Measurements from ENCODE around the gene SELENON. TPM values are rescaled to one million over a fixed set of nuclear protein-coding genes. Genes with fewer than 3 reads are reported as not detected.

The SELENON gene
- total and polyA plus RNA-seq, 7 experiments from 2014 or later = 2.6 to 27.7 (median 25.2) TPM

DNA sequence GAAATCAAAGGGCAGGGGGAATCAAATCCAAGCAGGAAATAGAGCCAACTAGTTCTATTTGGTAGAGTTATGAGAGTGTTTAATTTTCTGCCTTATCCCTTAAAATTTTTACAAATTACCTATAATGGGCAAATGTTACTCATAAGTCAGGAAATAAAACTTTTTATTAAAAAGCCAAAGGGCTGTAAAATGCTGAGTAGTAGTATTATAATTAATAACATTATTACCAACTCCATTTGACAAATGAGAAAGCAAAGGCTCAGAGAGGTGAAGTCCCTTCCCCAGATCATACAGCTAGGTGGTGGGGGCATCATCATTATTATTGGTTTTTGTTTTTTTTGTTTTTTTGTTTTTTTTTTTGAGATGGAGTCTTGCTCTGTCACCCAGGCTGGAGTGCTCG, 3.4 kb downstream of the SELENON start:
- POLR2A ChIA-PET = interaction anchor here (1.0 to 4.9 kb wide), 5 partner anchors 16 to 194 kb away, joined by 3 to 25 read pairs (median 4); partner anchors contain the start of gene MTFR1L

DNA sequence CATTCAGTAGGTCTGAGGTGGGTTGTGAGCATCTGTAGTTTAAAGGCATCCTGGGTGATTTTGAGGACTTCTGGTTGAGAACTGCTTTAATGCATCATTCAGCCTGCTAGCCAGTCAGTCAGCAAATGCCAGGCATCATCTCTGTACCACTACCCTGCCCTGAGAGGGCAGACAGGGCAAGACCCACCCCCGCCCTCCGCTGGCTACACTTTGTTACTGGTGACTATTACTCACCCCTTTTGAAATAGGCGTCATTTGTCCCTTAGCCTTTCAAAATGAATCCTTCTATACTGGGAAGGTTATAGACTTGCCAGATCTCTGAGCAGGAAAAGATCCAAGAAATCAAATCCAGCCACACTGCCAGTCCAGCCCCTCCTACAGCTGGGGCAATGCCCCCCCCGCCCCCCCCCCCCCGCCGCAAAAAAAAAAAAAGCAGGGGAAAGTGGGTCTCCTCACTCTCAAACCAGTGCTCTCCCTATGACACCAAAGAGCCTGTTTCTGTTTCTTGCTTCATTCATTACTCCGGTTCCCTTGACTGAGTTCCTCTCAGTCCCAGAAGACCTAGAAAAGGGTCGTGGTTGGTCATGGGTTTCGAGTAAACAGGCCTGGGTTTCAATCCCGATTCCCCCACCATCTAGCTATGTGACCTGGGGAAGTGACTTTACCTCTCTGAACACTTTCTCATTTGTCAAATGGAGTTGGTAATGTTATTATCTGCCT, 4.4 kb downstream of the SELENON start:
- H3K27me3 Mint-ChIP-seq = peaks cover 0 to 26% (median 0%) of the 10 kb centered on the region in 5 donors
- POLR2A ChIA-PET = interaction anchor here (4.9 kb wide), 1 partner anchor 15 kb away, joined by 25 read pairs; the partner anchor contains the start of gene MTFR1L
- H3K4me1 ChIP-seq (ENCODE audit: control insufficient read depth in 2 of 2, insufficient read depth in 2 of 2, low read length in 2 of 2) = peaks cover 10 to 28% of the 10 kb centered on the region in 2 donors
- ATAC-seq (no peak), DNase-seq (no peak)
- H3K36me3 Mint-ChIP-seq = peaks cover 0 to 25% (median 4%) of the 10 kb centered on the region in 5 donors
- peak overlapping the region in 1 of 10 donors; percentile 47 for H3K4me3 Mint-ChIP-seq
- peaks cover 0 to 44% (median 0%) of the 10 kb centered on the region in 3 experiments for H3K36me3 ChIP-seq (ENCODE audit: control insufficient read depth in 2 of 3, insufficient read depth in 3 of 3, low read length in 3 of 3)
- H3K27ac ChIP-seq (ENCODE audit: low read depth, low read length) = no peak overlapping the region
- peaks cover 23 to 58% (median 51%) of the 10 kb centered on the region in 7 donors for H3K4me1 Mint-ChIP-seq
- intact Hi-C loops (cut with micrococcal nuclease) = no loop called here
- CTCF ChIA-PET = interaction anchor here (0.8 to 3.6 kb wide), 3 partner anchors 185 to 284 kb away, joined by 3 to 24 read pairs (median 6); no protein-coding TSS in a partner anchor
- H3K9me3 Mint-ChIP-seq = peaks cover 0 to 1% (median 0%) of the 10 kb centered on the region in 11 donors
- H3K27me3 ChIP-seq (ENCODE audit: control insufficient read depth in 2 of 2, insufficient read depth in 2 of 2, low read length in 2 of 2) = no peaks in the 10 kb centered on the region
- no peaks in the 10 kb centered on the region for H3K9me3 ChIP-seq (ENCODE audit: control insufficient read depth in 2 of 3, low read length in 3 of 3)
- H3K27ac Mint-ChIP-seq = no peak overlapping the region
- H3K4me3 ChIP-seq (ENCODE audit: low read length) = no peak overlapping the region

More for the DNA sequence above, 3.4 kb downstream of the SELENON start:
- no peaks in the 10 kb centered on the region for H3K27me3 ChIP-seq (ENCODE audit: control insufficient read depth in 2 of 2, insufficient read depth in 2 of 2, low read length in 2 of 2)
- intact Hi-C loops (cut with micrococcal nuclease) = no loop called here
- no peak for ATAC-seq
- Mint-ChIP-seq H3K4me1 (peaks cover 24 to 68% (median 59%) of the 10 kb centered on the region in 7 donors), H3K36me3 (peaks cover 0 to 21% (median 4%) of the 10 kb centered on the region in 5 donors), H3K9me3 (peaks cover 0 to 1% (median 0%) of the 10 kb centered on the region in 11 donors), H3K27me3 (peaks cover 0 to 26% (median 0%) of the 10 kb centered on the region in 5 donors), H3K27ac (peak overlapping the region in 4 of 9 donors; percentile 2 to 55 (median 28)), H3K4me3 (peak overlapping the region in 4 of 10 donors; percentile 40 to 86 (median 58))
- no peak overlapping the region for H3K27ac ChIP-seq (ENCODE audit: low read depth, low read length)
- no peak overlapping the region for H3K4me3 ChIP-seq (ENCODE audit: low read length)
- CTCF ChIA-PET = interaction anchor here (0.6 to 3.6 kb wide), 8 partner anchors 184 to 287 kb away, joined by 3 to 24 read pairs (median 3); no protein-coding TSS in a partner anchor
- H3K9me3 ChIP-seq (ENCODE audit: control insufficient read depth in 2 of 3, low read length in 3 of 3) = no peaks in the 10 kb centered on the region
- peaks cover 10 to 36% of the 10 kb centered on the region in 2 donors for H3K4me1 ChIP-seq (ENCODE audit: control insufficient read depth in 2 of 2, insufficient read depth in 2 of 2, low read length in 2 of 2)
- peaks cover 0 to 33% (median 0%) of the 10 kb centered on the region in 3 experiments for H3K36me3 ChIP-seq (ENCODE audit: control insufficient read depth in 2 of 3, insufficient read depth in 3 of 3, low read length in 3 of 3)
- DNase-seq = no peak

DNA sequence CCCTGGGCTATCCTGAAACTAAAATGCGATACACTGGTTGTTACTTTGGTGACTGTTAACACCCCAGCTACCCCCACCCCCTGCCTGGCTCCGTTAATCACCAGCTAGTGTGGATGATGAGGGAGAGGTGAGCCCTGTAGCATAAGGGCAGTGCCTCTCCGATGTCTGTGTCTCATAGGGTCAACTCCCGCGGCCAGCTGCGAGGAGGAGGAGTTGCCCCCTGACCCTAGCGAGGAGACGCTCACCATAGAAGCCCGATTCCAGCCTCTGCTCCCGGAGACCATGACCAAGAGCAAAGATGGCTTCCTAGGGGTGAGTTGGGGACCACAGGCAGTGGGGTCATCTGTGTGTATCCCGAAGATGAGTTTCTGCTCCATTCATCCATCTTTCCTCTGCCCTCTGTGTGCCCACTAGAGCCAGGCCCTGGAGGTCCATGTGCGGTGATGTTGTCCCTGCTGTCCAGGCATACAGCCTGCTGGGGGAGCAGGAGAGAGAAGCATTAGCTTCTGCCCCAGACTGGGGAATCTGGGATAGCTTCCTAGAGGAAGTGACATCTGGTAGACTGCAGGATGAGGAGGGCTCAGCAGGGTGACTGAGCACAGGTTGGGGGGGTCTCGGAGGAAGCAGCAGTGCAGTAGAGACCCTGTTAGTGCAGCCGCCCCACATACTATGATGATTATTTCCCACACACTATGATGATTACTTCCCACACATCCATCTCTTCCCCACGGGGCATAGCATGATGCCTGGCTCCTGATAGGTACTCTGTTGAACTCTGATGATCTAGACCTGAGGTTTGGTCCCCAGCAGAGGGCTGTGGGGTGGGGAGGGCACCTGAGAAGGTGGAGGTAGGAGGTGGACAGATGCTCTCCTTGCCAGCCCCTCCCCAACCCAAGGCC, 5.2 kb downstream of the SELENON start:
- no peaks in the 10 kb centered on the region for H3K9me3 Mint-ChIP-seq
- no peaks in the 10 kb centered on the region for H3K27me3 ChIP-seq (ENCODE audit: control insufficient read depth in 2 of 2, insufficient read depth in 2 of 2, low read length in 2 of 2)
- H3K36me3 Mint-ChIP-seq = peaks cover 0 to 25% (median 4%) of the 10 kb centered on the region in 5 donors
- peaks cover 0 to 26% (median 0%) of the 10 kb centered on the region in 5 donors for H3K27me3 Mint-ChIP-seq
- ChIA-PET POLR2A (interaction anchor here (1.0 to 4.9 kb wide), 2 partner anchors 14 to 233 kb away, joined by 3 to 25 read pairs; partner anchors contain the start of gene MTFR1L), CTCF (interaction anchor here (1.4 kb wide), 1 partner anchor 284 kb away, joined by 6 read pairs; no protein-coding TSS in a partner anchor)
- H3K4me1 Mint-ChIP-seq = peaks cover 20 to 54% (median 47%) of the 10 kb centered on the region in 7 donors
- H3K27ac ChIP-seq (ENCODE audit: low read depth, low read length) = no peak overlapping the region
- peak overlapping the region in 1 of 9 donors; percentile 56 for H3K27ac Mint-ChIP-seq
- H3K4me1 ChIP-seq (ENCODE audit: control insufficient read depth in 2 of 2, insufficient read depth in 2 of 2, low read length in 2 of 2) = peaks cover 10 to 24% of the 10 kb centered on the region in 2 donors
- intact Hi-C loops (cut with micrococcal nuclease) = no loop called here
- ATAC-seq (no peak), DNase-seq (no peak)
- no peak overlapping the region for H3K4me3 ChIP-seq (ENCODE audit: low read length)
- peak overlapping the region in 1 of 10 donors; percentile 47 for H3K4me3 Mint-ChIP-seq
- peaks cover 0 to 52% (median 0%) of the 10 kb centered on the region in 3 experiments for H3K36me3 ChIP-seq (ENCODE audit: control insufficient read depth in 2 of 3, insufficient read depth in 3 of 3, low read length in 3 of 3)
- no peaks in the 10 kb centered on the region for H3K9me3 ChIP-seq (ENCODE audit: control insufficient read depth in 2 of 3, low read length in 3 of 3)

DNA sequence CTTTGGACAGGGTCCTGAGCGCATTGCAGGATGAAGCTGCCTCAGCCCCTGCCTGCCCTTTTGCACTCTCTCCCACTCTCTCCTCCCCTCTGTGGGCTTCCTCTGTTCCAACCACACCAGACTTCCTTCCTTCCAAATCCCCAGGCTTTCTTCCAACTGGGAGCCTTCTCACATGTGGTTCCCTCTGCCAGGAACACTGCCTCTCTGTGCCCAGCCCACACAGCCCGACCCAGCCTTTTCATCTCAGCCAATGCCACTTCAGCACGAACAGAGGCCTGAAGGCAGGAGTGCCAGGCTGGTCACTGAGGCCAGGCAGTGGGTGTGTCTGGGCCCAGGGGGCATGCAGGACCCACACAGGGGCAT, 5.9 kb downstream of the SELENON start:
- intact Hi-C loops (cut with micrococcal nuclease) = no loop called here
- H3K9me3 Mint-ChIP-seq = no peaks in the 10 kb centered on the region
- ATAC-seq (no peak), DNase-seq (no peak)
- Histone ChIP-seq H3K27ac (ENCODE audit: low read depth, low read length) (no peak overlapping the region), H3K36me3 (ENCODE audit: control insufficient read depth in 2 of 3, insufficient read depth in 3 of 3, low read length in 3 of 3) (peaks cover 0 to 54% (median 0%) of the 10 kb centered on the region in 3 experiments), H3K27me3 (ENCODE audit: control insufficient read depth in 2 of 2, insufficient read depth in 2 of 2, low read length in 2 of 2) (no peaks in the 10 kb centered on the region), H3K4me1 (ENCODE audit: control insufficient read depth in 2 of 2, insufficient read depth in 2 of 2, low read length in 2 of 2) (peaks cover 5 to 24% of the 10 kb centered on the region in 2 donors), H3K4me3 (ENCODE audit: low read length) (no peak overlapping the region), H3K9me3 (ENCODE audit: control insufficient read depth in 2 of 3, low read length in 3 of 3) (no peaks in the 10 kb centered on the region)
- ChIA-PET CTCF (interaction anchor here (8.7 kb wide), 1 partner anchor 195 kb away, joined by 106 read pairs; no protein-coding TSS in a partner anchor), POLR2A (interaction anchor here (1.0 kb wide), 1 partner anchor 233 kb away, joined by 3 read pairs; no protein-coding TSS in a partner anchor)
- no peak overlapping the region for H3K4me3 Mint-ChIP-seq
- peaks cover 15 to 49% (median 44%) of the 10 kb centered on the region in 7 donors for H3K4me1 Mint-ChIP-seq
- H3K27ac Mint-ChIP-seq = peak overlapping the region in 1 of 9 donors; percentile 12
- peaks cover 0 to 23% (median 0%) of the 10 kb centered on the region in 5 donors for H3K27me3 Mint-ChIP-seq
- H3K36me3 Mint-ChIP-seq = peaks cover 0 to 25% (median 4%) of the 10 kb centered on the region in 5 donors

DNA sequence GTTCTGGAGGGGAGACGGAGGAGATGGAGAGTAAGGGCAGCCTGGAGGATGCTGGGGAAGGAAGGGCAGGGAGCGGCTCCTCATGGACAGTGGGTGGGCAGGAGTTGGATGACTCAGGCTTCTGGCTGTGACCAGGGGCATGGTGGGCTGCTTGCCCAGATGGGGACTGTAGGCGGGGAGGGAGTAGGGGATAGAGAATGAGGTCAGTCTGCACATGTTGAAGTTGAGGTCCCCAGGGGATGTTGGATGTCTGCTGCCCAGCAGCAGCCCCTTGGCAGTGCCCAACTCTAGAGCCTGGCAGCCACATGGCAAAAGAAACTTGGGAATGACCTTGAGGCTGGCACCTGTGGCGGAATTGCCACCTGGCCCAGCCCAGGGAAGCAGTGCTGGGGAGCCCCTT, 6.4 kb downstream of the SELENON start:
- no peak overlapping the region for H3K4me3 ChIP-seq (ENCODE audit: low read length)
- H3K4me1 ChIP-seq (ENCODE audit: control insufficient read depth in 2 of 2, insufficient read depth in 2 of 2, low read length in 2 of 2) = peaks cover 0 to 21% of the 10 kb centered on the region in 2 donors
- H3K27me3 ChIP-seq (ENCODE audit: control insufficient read depth in 2 of 2, insufficient read depth in 2 of 2, low read length in 2 of 2) = no peaks in the 10 kb centered on the region
- H3K27ac ChIP-seq (ENCODE audit: low read depth, low read length) = no peak overlapping the region
- Mint-ChIP-seq H3K9me3 (no peaks in the 10 kb centered on the region), H3K4me1 (peaks cover 17 to 48% (median 40%) of the 10 kb centered on the region in 7 donors), H3K4me3 (no peak overlapping the region), H3K27ac (peak overlapping the region in 2 of 9 donors; percentile 63 to 83), H3K27me3 (peaks cover 0 to 20% (median 0%) of the 10 kb centered on the region in 5 donors), H3K36me3 (peaks cover 0 to 25% (median 4%) of the 10 kb centered on the region in 5 donors)
- H3K9me3 ChIP-seq (ENCODE audit: control insufficient read depth in 2 of 3, low read length in 3 of 3) = no peaks in the 10 kb centered on the region
- ChIA-PET CTCF (interaction anchor here (0.6 to 8.7 kb wide), 2 partner anchors 196 to 923 kb away, joined by 3 to 106 read pairs; no protein-coding TSS in a partner anchor), POLR2A (interaction anchor here (0.9 kb wide), 1 partner anchor 31 kb away, joined by 3 read pairs; no protein-coding TSS in a partner anchor)
- DNase-seq (no peak), ATAC-seq (no peak)
- peaks cover 0 to 56% (median 0%) of the 10 kb centered on the region in 3 experiments for H3K36me3 ChIP-seq (ENCODE audit: control insufficient read depth in 2 of 3, insufficient read depth in 3 of 3, low read length in 3 of 3)
- intact Hi-C loops (cut with micrococcal nuclease) = no loop called here

Measured in naive thymus-derived CD4-positive, alpha-beta T cell (primary cell).